Activated T-helper 9 cell treated with anti-CD3 and anti-CD28 coated beads, Interleukin-2, amount 50 U/mL, for 16 hours (primary cell): Measurements from ENCODE around the gene VASH2.

Experiments used
- DNase-seq: peaks from one replicate; pipeline ENCODE4 v3.0.0-alpha.2; 2020; ENCODE audit warnings: low read depth

Gene VASH2

GRCh38 chr1:212930986-212931678, 19.2 kb upstream of the VASH2 start:
- no peak for DNase-seq

GRCh38 chr1:212933815-212934471, 16.4 kb upstream of the VASH2 start:
- DNase-seq: no peak

GRCh38 chr1:212935387-212935981, 14.9 kb upstream of the VASH2 start:
- DNase-seq: no peak

- no peak for DNase-seq
These were observed 13.3 kb upstream of the VASH2 start for GRCh38 chr1:212937034-212937433.

- no peak for DNase-seq
These were observed 11.5 kb upstream of the VASH2 start for GRCh38 chr1:212938846-212939245.

- DNase-seq: no peak
These were observed 8.9 kb upstream of the VASH2 start for GRCh38 chr1:212941452-212941851.

- DNase-seq: no peak
These were observed 7.5 kb upstream of the VASH2 start for GRCh38 chr1:212942679-212943392.

GRCh38 chr1:212943393-212943710, 7.0 kb upstream of the VASH2 start:
- DNase-seq: no peak

- DNase-seq: no peak
These were observed 6.0 kb upstream of the VASH2 start for GRCh38 chr1:212944229-212944901.

GRCh38 chr1:212945056-212945455, 5.3 kb upstream of the VASH2 start:
- DNase-seq: no peak

- DNase-seq: no peak
These were observed 4.7 kb upstream of the VASH2 start for GRCh38 chr1:212945463-212946160.

- DNase-seq: no peak
These were observed 3.5 kb upstream of the VASH2 start for GRCh38 chr1:212946872-212947271.

GRCh38 chr1:212949771-212950170, 570 bp upstream of the VASH2 start:
- no peak for DNase-seq

GRCh38 chr1:212951126-212951946, 995 bp downstream of the VASH2 start:
- DNase-seq: no peak

GRCh38 chr1:212951947-212952640, 1.8 kb downstream of the VASH2 start:
- no peak for DNase-seq

GRCh38 chr1:212952641-212952976, 2.3 kb downstream of the VASH2 start:
- DNase-seq: no peak

GRCh38 chr1:212953321-212953720, 3.0 kb downstream of the VASH2 start:
- DNase-seq: no peak

- no peak for DNase-seq
These were observed 4.2 kb downstream of the VASH2 start for GRCh38 chr1:212954514-212954913.

- no peak for DNase-seq
These were observed 4.8 kb downstream of the VASH2 start for GRCh38 chr1:212955098-212955497.

- DNase-seq: no peak
These were observed 5.8 kb downstream of the VASH2 start for GRCh38 chr1:212955961-212956620.
